DOHH2 (cell line): ENCODE measurements around the gene RHBDF2.

ENCODE experiments used
- CTCF ChIP-seq: fragments of 200-600 bp; sonication (generic); IDR thresholded peaks from one replicate; pipeline ENCODE4 v1.5.1; 2014; ENCODE audit warnings: antibody characterized with exemption, mild to moderate bottlenecking, low read depth, low read length; ENCODE audit not compliant: poor library complexity, severe bottlenecking
- EZH2phosphoT487 ChIP-seq: fragments of 200-600 bp; sonication (generic); IDR thresholded peaks from 2 replicates; pipeline ENCODE4 v1.6.1; 2017; ENCODE audit warnings: borderline replicate concordance, mild to moderate bottlenecking, antibody characterized with exemption, low read length, moderate library complexity, mixed read lengths

- no peak for TF ChIP-seq CTCF
- no peak for TF ChIP-seq EZH2phosphoT487
Observed at GRCh38 chr17:76498876-76499251, 2.4 kb downstream of the RHBDF2 start.
